ENCODE measurements around the gene BTBD17.

The BTBD17 gene

GRCh38 chr17:74332763-74333283, 28.8 kb downstream of the BTBD17 start:
- DNase-seq, result peak; percentile 90

- no peak for DNase-seq
These were observed 29.5 kb downstream of the BTBD17 start for GRCh38 chr17:74332017-74332650.

- no peak for DNase-seq
These were observed 31.2 kb downstream of the BTBD17 start for GRCh38 chr17:74330446-74330845.

GRCh38 chr17:74329378-74329777, 32.3 kb downstream of the BTBD17 start:
- no peak for DNase-seq

GRCh38 chr17:74328487-74328886, 33.2 kb downstream of the BTBD17 start:
- no peak for DNase-seq

GRCh38 chr17:74326506-74326905, 35.2 kb downstream of the BTBD17 start:
- no peak for DNase-seq

- no peak for DNase-seq
These were observed 35.8 kb downstream of the BTBD17 start, which contains the start of gene KIF19 for GRCh38 chr17:74325743-74326379. Gene KIF19 (plus strand): TSS chr17:74326226. CDS start chr17:74326350, 124 bp downstream.

GRCh38 chr17:74325376-74325742, 36.3 kb downstream of the BTBD17 start:
- no peak for DNase-seq

- DNase-seq, result no peak
These were observed 37.1 kb downstream of the BTBD17 start for GRCh38 chr17:74324521-74324920.

- no peak for DNase-seq
These were observed 43.3 kb downstream of the BTBD17 start for GRCh38 chr17:74318391-74318790.

- DNase-seq, result no peak
These were observed 44.6 kb downstream of the BTBD17 start for GRCh38 chr17:74317071-74317470.

GRCh38 chr17:74316220-74316619, 45.4 kb downstream of the BTBD17 start:
- DNase-seq, result no peak

- no peak for DNase-seq
These were observed 46.8 kb downstream of the BTBD17 start for GRCh38 chr17:74314877-74315276.

- DNase-seq, result no peak
These were observed 51.8 kb downstream of the BTBD17 start for GRCh38 chr17:74309902-74310301.

- no peak for DNase-seq
These were observed 53.5 kb downstream of the BTBD17 start for GRCh38 chr17:74307984-74308773.

Data from NCI-H1694 treated with DMSO at 0.1 percent for 48 hours (cell line).